Measurements from ENCODE around the gene SYNE1. TPM values are rescaled to one million over a fixed set of nuclear protein-coding genes. Genes with fewer than 3 reads are reported as not detected.
A peak's percentile ranks its signal among the peaks of the same experiment; 100 is the strongest.
"Not testable (repeated sequence)": the region's sequence is repeated elsewhere in the genome, so short reads cannot be mapped to it uniquely, and the experiment has no call there.

Gene SYNE1
- total RNA-seq, 1 experiment from 2014 or later: 3.0 TPM

GRCh38 chr6:152685819-152686218 lies 48.7 kb upstream of the SYNE1 start:
- H3K27ac ChIP-seq (ENCODE audit: insufficient read length, low read depth, low read length): no peak overlapping the region
- H3K4me2 ChIP-seq (ENCODE audit: insufficient read depth, insufficient read length, low read length): no peak overlapping the region
- no peaks in the 10 kb centered on the region for H3K27me3 ChIP-seq (ENCODE audit: insufficient read depth, low read length)
- Mint-ChIP-seq H3K4me3 (no peak overlapping the region), H3K27ac (peak overlapping the region in 1 of 3 experiments; percentile 62; a peak in 1 of 7 replicates), H3K36me3 (ENCODE audit: insufficient read depth in 1 of 3, low read depth in 3 of 3) (peaks cover 0 to 4% (median 0%) of the 10 kb centered on the region in 3 experiments; a peak in 1 of 7 replicates), H3K27me3 (ENCODE audit: low read depth) (no peaks in the 10 kb centered on the region), H3K4me1 (peaks cover 25 to 30% of the 10 kb centered on the region in 2 experiments), H3K9me3 (no peaks in the 10 kb centered on the region)
- H2BK5ac ChIP-seq (ENCODE audit: insufficient read length, low read length): no peak overlapping the region
- no peak overlapping the region for H2BK120ac ChIP-seq (ENCODE audit: low read depth, low read length, poor library complexity, severe bottlenecking)
- H4K20me1 ChIP-seq (ENCODE audit: control insufficient read depth, insufficient read depth, insufficient read length): no peaks in the 10 kb centered on the region
- no peak overlapping the region for H2BK15ac ChIP-seq (ENCODE audit: low read depth, low read length)
- no peak overlapping the region for H3K56ac ChIP-seq (ENCODE audit: insufficient read length, low read depth, low read length)
- H3K4me1 ChIP-seq (ENCODE audit: insufficient read depth, low read length): peaks cover 6% of the 10 kb centered on the region; the same call in 1 of the 2 replicates
- no peak overlapping the region for H3K4ac ChIP-seq (ENCODE audit: low read depth, low read length)
- H3K23me2 ChIP-seq (ENCODE audit: insufficient read length, low read depth, low read length, poor library complexity, severe bottlenecking): no peaks in the 10 kb centered on the region
- H2AK5ac ChIP-seq (ENCODE audit: insufficient read length, low read length): no peak overlapping the region
- no peaks in the 10 kb centered on the region for H3K9me3 ChIP-seq (ENCODE audit: control insufficient read depth, low read depth, low read length)
- no peak overlapping the region for H2AFZ ChIP-seq (ENCODE audit: low read length)
- H4K91ac ChIP-seq (ENCODE audit: insufficient read length, low read depth, low read length): no peak overlapping the region
- no peak overlapping the region for H3K23ac ChIP-seq (ENCODE audit: insufficient read length, low read depth, low read length)
- H3K14ac ChIP-seq (ENCODE audit: insufficient read depth, low read length): no peak overlapping the region
- no peak for TF ChIP-seq CTCF (conservative IDR thresholded peaks at IDR 0.05)
- H4K8ac ChIP-seq (replicated peaks; ENCODE audit: insufficient read length, low read depth, low read length): no peak overlapping the region
- WGBS (ENCODE audit: extremely low coverage, insufficient read length, low lambda C conversion rate): no CpG with 5 or more reads among the region's 12 CpGs
- H3T11ph ChIP-seq (ENCODE audit: low read length): no peak overlapping the region
- H3K79me2 ChIP-seq (ENCODE audit: insufficient read depth, low read length): no peaks in the 10 kb centered on the region
- H2BK12ac ChIP-seq (ENCODE audit: insufficient read length, low read depth, low read length): no peak overlapping the region
- no peak overlapping the region for H4K5ac ChIP-seq (ENCODE audit: insufficient read length, low read depth, low read length)
- no peak overlapping the region for H3K9ac ChIP-seq (ENCODE audit: extremely low read depth, insufficient read length, low read length)
- H2BK20ac ChIP-seq (ENCODE audit: low read depth, low read length, poor library complexity, severe bottlenecking): no peak overlapping the region
- no peak overlapping the region for H3K18ac ChIP-seq (ENCODE audit: insufficient read length, low read depth, low read length)
- no peaks in the 10 kb centered on the region for H3K79me1 ChIP-seq (ENCODE audit: insufficient read depth, low read depth, low read length, poor library complexity, severe bottlenecking)
- DNase-seq: peak; percentile 48

- not testable (repeated sequence) for H3K79me2 ChIP-seq (ENCODE audit: insufficient read depth, low read length); H3K36me3 Mint-ChIP-seq (ENCODE audit: insufficient read depth in 1 of 3, low read depth in 3 of 3); H3K56ac ChIP-seq (ENCODE audit: insufficient read length, low read depth, low read length); H3K23ac ChIP-seq (ENCODE audit: insufficient read length, low read depth, low read length); H3K23me2 ChIP-seq (ENCODE audit: insufficient read length, low read depth, low read length, poor library complexity, severe bottlenecking); H2AFZ ChIP-seq (ENCODE audit: low read length); H3K18ac ChIP-seq (ENCODE audit: insufficient read length, low read depth, low read length); H3K4ac ChIP-seq (ENCODE audit: low read depth, low read length); H3K9me3 Mint-ChIP-seq; H3K9me3 ChIP-seq (ENCODE audit: control insufficient read depth, low read depth, low read length); H2BK5ac ChIP-seq (ENCODE audit: insufficient read length, low read length); H3K4me2 ChIP-seq (ENCODE audit: insufficient read depth, insufficient read length, low read length); H3K14ac ChIP-seq (ENCODE audit: insufficient read depth, low read length); H2BK15ac ChIP-seq (ENCODE audit: low read depth, low read length); H4K8ac ChIP-seq (replicated peaks; ENCODE audit: insufficient read length, low read depth, low read length); H2BK20ac ChIP-seq (ENCODE audit: low read depth, low read length, poor library complexity, severe bottlenecking); H4K20me1 ChIP-seq (ENCODE audit: control insufficient read depth, insufficient read depth, insufficient read length); H3K79me1 ChIP-seq (ENCODE audit: insufficient read depth, low read depth, low read length, poor library complexity, severe bottlenecking); H2BK120ac ChIP-seq (ENCODE audit: low read depth, low read length, poor library complexity, severe bottlenecking); H4K5ac ChIP-seq (ENCODE audit: insufficient read length, low read depth, low read length); H4K91ac ChIP-seq (ENCODE audit: insufficient read length, low read depth, low read length); H2BK12ac ChIP-seq (ENCODE audit: insufficient read length, low read depth, low read length); H3K27me3 Mint-ChIP-seq (ENCODE audit: low read depth); H3K9ac ChIP-seq (ENCODE audit: extremely low read depth, insufficient read length, low read length); H2AK5ac ChIP-seq (ENCODE audit: insufficient read length, low read length); H3K4me1 ChIP-seq (ENCODE audit: insufficient read depth, low read length); H3K27me3 ChIP-seq (ENCODE audit: insufficient read depth, low read length)
- WGBS (ENCODE audit: extremely low coverage, insufficient read length, low lambda C conversion rate): no CpG with 5 or more reads among the region's 8 CpGs
- H3K27ac ChIP-seq (ENCODE audit: insufficient read length, low read depth, low read length): peak overlapping the region; percentile 75
- peak overlapping the region; percentile 90 for H3T11ph ChIP-seq (ENCODE audit: low read length)
- peaks cover 32 to 40% of the 10 kb centered on the region in 2 experiments for H3K4me1 Mint-ChIP-seq
- DNase-seq: peak; percentile 74
- H3K4me3 Mint-ChIP-seq: peak overlapping the region; percentile 5 to 17; a peak in 3 of 5 replicates
- H3K27ac Mint-ChIP-seq: peak overlapping the region; percentile 91 to 93 (median 91)
Measured at GRCh38 chr6:152682935-152683334, 45.8 kb upstream of the SYNE1 start.
